Astrocyte of the spinal cord (primary cell): ENCODE data around the gene KRTAP1-5.
"Not testable (repeated sequence)": the region's sequence is repeated elsewhere in the genome, so short reads cannot be mapped to it uniquely, and the experiment has no call there.

Experiments
- DNase-seq: peaks from one replicate; pipeline ENCODE4 v3.0.0; 2011; ENCODE audit warnings: low read depth, low spot score
- H3K4me3 ChIP-seq: 2 replicates; pipeline ENCODE4 v1.5.1; 2011; ENCODE audit warnings: low read depth, mild to moderate bottlenecking, low read length, moderate library complexity
- in situ Hi-C: cut with HindIII; loops from 2 replicates; pipeline ENCODE4 v1.10.0; 2017; ENCODE audit warnings: low sequenced_read_pairs
- TF ChIP-seq, protein P1 (sequence below): IDR thresholded peaks from 2 replicates; pipeline ENCODE4 v1.5.1; 2012; ENCODE audit warnings: low read depth, mild to moderate bottlenecking, low read length, inconsistent platforms

KRTAP1-5 gene

GRCh38 chr17:41048441-41048840, 21.4 kb upstream of the KRTAP1-5 start:
- in situ Hi-C loops, result no loop called here
- peak; percentile 41 for DNase-seq
- TF ChIP-seq, protein P1, sequence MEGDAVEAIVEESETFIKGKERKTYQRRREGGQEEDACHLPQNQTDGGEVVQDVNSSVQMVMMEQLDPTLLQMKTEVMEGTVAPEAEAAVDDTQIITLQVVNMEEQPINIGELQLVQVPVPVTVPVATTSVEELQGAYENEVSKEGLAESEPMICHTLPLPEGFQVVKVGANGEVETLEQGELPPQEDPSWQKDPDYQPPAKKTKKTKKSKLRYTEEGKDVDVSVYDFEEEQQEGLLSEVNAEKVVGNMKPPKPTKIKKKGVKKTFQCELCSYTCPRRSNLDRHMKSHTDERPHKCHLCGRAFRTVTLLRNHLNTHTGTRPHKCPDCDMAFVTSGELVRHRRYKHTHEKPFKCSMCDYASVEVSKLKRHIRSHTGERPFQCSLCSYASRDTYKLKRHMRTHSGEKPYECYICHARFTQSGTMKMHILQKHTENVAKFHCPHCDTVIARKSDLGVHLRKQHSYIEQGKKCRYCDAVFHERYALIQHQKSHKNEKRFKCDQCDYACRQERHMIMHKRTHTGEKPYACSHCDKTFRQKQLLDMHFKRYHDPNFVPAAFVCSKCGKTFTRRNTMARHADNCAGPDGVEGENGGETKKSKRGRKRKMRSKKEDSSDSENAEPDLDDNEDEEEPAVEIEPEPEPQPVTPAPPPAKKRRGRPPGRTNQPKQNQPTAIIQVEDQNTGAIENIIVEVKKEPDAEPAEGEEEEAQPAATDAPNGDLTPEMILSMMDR, result no peak
- H3K4me3 ChIP-seq, result no peak overlapping the region

DNA sequence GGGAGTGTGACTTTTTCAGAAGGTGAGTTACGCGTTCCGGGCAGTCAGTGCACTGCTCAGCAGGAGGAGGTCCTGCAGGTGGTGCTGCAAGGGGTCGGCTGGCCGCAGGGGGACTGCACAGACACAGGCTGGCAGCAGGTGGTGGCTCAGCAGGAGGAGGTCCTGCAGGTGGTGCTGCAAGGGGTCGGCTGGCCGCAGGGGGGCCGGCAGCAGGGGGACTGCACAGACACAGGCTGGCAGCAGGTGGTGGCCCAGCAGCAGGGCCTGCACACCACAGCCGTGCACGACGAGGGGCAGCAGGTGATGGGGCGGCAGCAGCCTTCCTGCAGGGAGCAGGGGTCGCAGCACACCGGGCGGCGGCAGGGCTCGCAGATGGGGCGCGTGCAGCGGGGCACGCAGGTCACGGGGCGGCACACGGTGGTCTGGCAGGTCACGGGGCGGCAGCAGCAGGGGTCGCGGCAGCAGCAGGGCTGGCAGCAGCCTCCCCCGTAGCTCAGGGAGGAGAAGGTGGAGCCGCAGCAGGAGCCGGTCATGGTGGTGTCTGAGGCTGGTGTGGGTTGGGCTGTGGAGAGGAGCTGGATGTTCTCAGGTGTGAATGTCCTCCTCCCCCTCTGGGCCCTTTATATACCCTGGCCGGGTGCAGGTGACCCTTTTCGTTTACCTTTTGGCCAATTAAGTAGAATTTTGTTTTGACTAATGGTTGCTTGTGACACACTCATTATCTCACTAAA, 19.9 kb upstream of the KRTAP1-5 start, which contains the start of gene KRTAP2-1:
Gene KRTAP2-1 (minus strand): TSS at position 582 of the 731 bp plus-strand sequence. CDS start 49 bp downstream, at position 533.
- DNase-seq, in situ Hi-C loops, H3K4me3 ChIP-seq: not testable (repeated sequence)

- in situ Hi-C loops, result no loop called here
Measured at GRCh38 chr17:41042953-41043352, 15.9 kb upstream of the KRTAP1-5 start.

DNA sequence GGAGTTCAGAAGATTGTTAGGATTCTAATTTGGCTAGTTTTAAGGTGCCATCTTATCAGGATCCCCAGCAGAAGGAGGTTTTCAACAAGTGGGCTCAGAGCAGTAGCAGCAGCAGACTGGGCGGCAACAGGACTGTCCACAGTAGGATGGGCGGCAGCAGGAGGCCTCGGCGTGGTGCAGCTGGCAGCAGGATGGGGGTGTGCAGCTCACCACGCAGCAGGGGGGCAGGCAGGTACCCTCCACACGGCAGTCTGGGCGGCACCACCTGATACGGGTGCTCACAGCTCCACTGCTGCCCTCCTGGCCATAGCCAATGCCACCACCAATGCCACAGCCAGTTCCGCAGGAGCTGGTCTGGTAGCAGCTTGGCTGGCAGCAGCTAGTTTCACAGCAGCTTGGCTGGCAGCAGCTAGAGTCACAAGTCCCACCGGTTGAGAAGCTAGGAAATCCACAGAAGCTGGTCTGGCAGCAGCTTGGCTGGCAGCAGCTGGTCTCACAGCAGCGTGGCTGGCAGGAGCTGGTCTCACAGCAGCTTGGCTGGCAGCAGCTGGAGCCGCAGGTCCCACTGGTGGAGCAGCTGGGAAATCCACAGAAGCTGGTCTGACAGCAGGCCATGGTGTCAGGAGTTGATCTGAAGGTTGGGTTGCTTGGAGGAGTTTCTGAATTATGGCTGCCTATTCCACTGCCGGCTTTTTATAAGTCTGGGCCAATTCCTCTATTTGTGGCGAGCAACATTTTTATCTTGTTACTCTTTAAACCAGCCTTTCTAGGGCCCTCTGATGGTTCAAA, 14.0 kb upstream of the KRTAP1-5 start, which contains the start of gene KRTAP1-1:
Gene KRTAP1-1 (minus strand): TSS at position 668 of the 789 bp plus-strand sequence. CDS start 53 bp downstream, at position 615.
- DNase-seq, result peak; percentile 43
- H3K4me3 ChIP-seq, in situ Hi-C loops: not testable (repeated sequence)

More at GRCh38 chr17:41042953-41043352, 15.9 kb upstream of the KRTAP1-5 start:
- DNase-seq, result no peak
- no peak overlapping the region for H3K4me3 ChIP-seq
- TF ChIP-seq, protein P1, result no peak

- TF ChIP-seq, protein P1, result no peak
- no peak overlapping the region for H3K4me3 ChIP-seq
- DNase-seq, result no peak
- in situ Hi-C loops, result no loop called here
Measured at GRCh38 chr17:41037853-41038350, 10.9 kb upstream of the KRTAP1-5 start.

- in situ Hi-C loops, result not testable (repeated sequence)
Measured at GRCh38 chr17:41034346-41034935, 7.4 kb upstream of the KRTAP1-5 start, which contains the start of gene KRTAP1-3. Gene KRTAP1-3 (minus strand): TSS chr17:41034874. CDS start chr17:41034821, 53 bp downstream.

GRCh38 chr17:41029633-41030245, 2.7 kb upstream of the KRTAP1-5 start, which contains the start of gene KRTAP1-4:
Gene KRTAP1-4 (minus strand): TSS chr17:41030195. CDS start chr17:41030078, 117 bp downstream.
- no peak within 1 kb of the TSS for H3K4me3 ChIP-seq
- no peak for DNase-seq
- TF ChIP-seq, protein P1, result no peak
- in situ Hi-C loops, result no loop called here

More at GRCh38 chr17:41034346-41034935, 7.4 kb upstream of the KRTAP1-5 start, which contains the start of gene KRTAP1-3:
- H3K4me3 ChIP-seq, DNase-seq: not testable (repeated sequence)
